ENCODE results near the gene RECQL. TPM values are rescaled to one million over a fixed set of nuclear protein-coding genes. Genes with fewer than 3 reads are reported as not detected.

Gene RECQL
- total and polyA plus RNA-seq, 7 donors = 9.0 to 36.6 (median 13.3) TPM

- Histone ChIP-seq H3K27ac (no peak overlapping the region), H3K4me3 (no peak overlapping the region), H3K36me3 (ENCODE audit: insufficient read depth in 1 of 2, low read depth in 1 of 2) (peaks cover 5 to 97% of the 10 kb centered on the region in 2 donors), H3K27me3 (ENCODE audit: insufficient read depth in 3 of 3, low read length in 2 of 3) (no peaks in the 10 kb centered on the region), H3K4me1 (no peaks in the 10 kb centered on the region), H3K9me3 (no peaks in the 10 kb centered on the region)
- intact Hi-C loops (cut with DNase I) = no loop called here
- ATAC-seq = no peak
- TF ChIP-seq, protein P1, sequence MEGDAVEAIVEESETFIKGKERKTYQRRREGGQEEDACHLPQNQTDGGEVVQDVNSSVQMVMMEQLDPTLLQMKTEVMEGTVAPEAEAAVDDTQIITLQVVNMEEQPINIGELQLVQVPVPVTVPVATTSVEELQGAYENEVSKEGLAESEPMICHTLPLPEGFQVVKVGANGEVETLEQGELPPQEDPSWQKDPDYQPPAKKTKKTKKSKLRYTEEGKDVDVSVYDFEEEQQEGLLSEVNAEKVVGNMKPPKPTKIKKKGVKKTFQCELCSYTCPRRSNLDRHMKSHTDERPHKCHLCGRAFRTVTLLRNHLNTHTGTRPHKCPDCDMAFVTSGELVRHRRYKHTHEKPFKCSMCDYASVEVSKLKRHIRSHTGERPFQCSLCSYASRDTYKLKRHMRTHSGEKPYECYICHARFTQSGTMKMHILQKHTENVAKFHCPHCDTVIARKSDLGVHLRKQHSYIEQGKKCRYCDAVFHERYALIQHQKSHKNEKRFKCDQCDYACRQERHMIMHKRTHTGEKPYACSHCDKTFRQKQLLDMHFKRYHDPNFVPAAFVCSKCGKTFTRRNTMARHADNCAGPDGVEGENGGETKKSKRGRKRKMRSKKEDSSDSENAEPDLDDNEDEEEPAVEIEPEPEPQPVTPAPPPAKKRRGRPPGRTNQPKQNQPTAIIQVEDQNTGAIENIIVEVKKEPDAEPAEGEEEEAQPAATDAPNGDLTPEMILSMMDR (IDR thresholded peaks at IDR 0.05) = no peak
- no peak for DNase-seq
- 83 to 86% (median 85%) methylated on average over 10 of the region's 10 CpGs for WGBS, 3 donors
Measured at GRCh38 chr12:21478756-21479455, 22.5 kb downstream of the RECQL start.

GRCh38 chr12:21476949-21477348 is 24.5 kb downstream of the RECQL start:
- ATAC-seq (no peak), DNase-seq (no peak)
- Histone ChIP-seq H3K4me1 (no peaks in the 10 kb centered on the region), H3K4me3 (no peak overlapping the region), H3K9me3 (no peaks in the 10 kb centered on the region), H3K36me3 (ENCODE audit: insufficient read depth in 1 of 2, low read depth in 1 of 2) (peaks cover 2 to 98% of the 10 kb centered on the region in 2 donors), H3K27me3 (ENCODE audit: insufficient read depth in 3 of 3, low read length in 2 of 3) (no peaks in the 10 kb centered on the region), H3K27ac (no peak overlapping the region)
- TF ChIP-seq, protein P1 (IDR thresholded peaks at IDR 0.05) = no peak
- intact Hi-C loops (cut with DNase I) = no loop called here
- 84 to 98% (median 95%) methylated on average over 3 of the region's 3 CpGs for WGBS, 3 donors

- no peak overlapping the region for H3K27ac ChIP-seq
- WGBS, 3 donors = 90 to 95% (median 93%) methylated on average over 1 of the region's 1 CpG
- no peaks in the 10 kb centered on the region for H3K4me1 ChIP-seq
- H3K4me3 ChIP-seq = no peak overlapping the region
- H3K9me3 ChIP-seq = no peaks in the 10 kb centered on the region
- TF ChIP-seq, protein P1 (IDR thresholded peaks at IDR 0.05) = no peak
- H3K36me3 ChIP-seq (ENCODE audit: insufficient read depth in 1 of 2, low read depth in 1 of 2) = peaks cover 2 to 98% of the 10 kb centered on the region in 2 donors
- intact Hi-C loops (cut with DNase I) = no loop called here
- no peaks in the 10 kb centered on the region for H3K27me3 ChIP-seq (ENCODE audit: insufficient read depth in 3 of 3, low read length in 2 of 3)
- no peak for DNase-seq
- ATAC-seq = no peak
Measured at GRCh38 chr12:21475552-21475951, 25.9 kb downstream of the RECQL start.

- H3K36me3 ChIP-seq (ENCODE audit: insufficient read depth in 1 of 2, low read depth in 1 of 2) = peaks cover 0 to 98% of the 10 kb centered on the region in 2 donors
Measured at GRCh38 chr12:21472197-21472823, 29.1 kb downstream of the RECQL start.

More at GRCh38 chr12:21472197-21472823, 29.1 kb downstream of the RECQL start:
- ATAC-seq (no peak), DNase-seq (no peak)
- intact Hi-C loops (cut with DNase I) = no loop called here
- Histone ChIP-seq H3K9me3 (no peaks in the 10 kb centered on the region), H3K4me3 (no peak overlapping the region), H3K4me1 (no peaks in the 10 kb centered on the region), H3K27me3 (ENCODE audit: insufficient read depth in 3 of 3, low read length in 2 of 3) (no peaks in the 10 kb centered on the region), H3K27ac (no peak overlapping the region)
- 79 to 89% (median 82%) methylated on average over 7 of the region's 7 CpGs for WGBS, 3 donors
- TF ChIP-seq, protein P1 (IDR thresholded peaks at IDR 0.05) = no peak
